Measurements from ENCODE around the gene QRSL1. TPM values are rescaled to one million over a fixed set of nuclear protein-coding genes. Genes with fewer than 3 reads are reported as not detected.

The QRSL1 gene
- total and polyA plus RNA-seq, 2 donors (not counting 3 experiments of a cell fraction or from before 2014, with no cell fraction given): 4.3 to 11.3 TPM

- no peak overlapping the region for H3K4me2 ChIP-seq (ENCODE audit: insufficient read depth, low read length)
- no peak overlapping the region for H3K9ac ChIP-seq (replicated peaks; ENCODE audit: extremely low read depth, insufficient read depth, low read length)
- no peaks in the 10 kb centered on the region for H4K20me1 ChIP-seq (replicated peaks; ENCODE audit: control insufficient read depth, extremely low read depth, insufficient read depth, low read length)
- H3K36me3 ChIP-seq (ENCODE audit: control insufficient read depth in 2 of 2, extremely low read depth in 1 of 2, insufficient read depth in 2 of 2, low read length in 2 of 2): peaks cover 4 to 5% of the 10 kb centered on the region in 2 experiments
- H3K27me3 ChIP-seq (ENCODE audit: control insufficient read depth in 2 of 2, insufficient read depth in 2 of 2, low read length in 2 of 2): no peaks in the 10 kb centered on the region
- dilution Hi-C loops (cut with MboI; ENCODE audit: extremely low pct_ligation_motif_present, low sequenced_read_pairs) (no loop called here), intact Hi-C loops (cut with micrococcal nuclease) (no loop called here)
- H3K9me3 ChIP-seq (replicated peaks; ENCODE audit: control insufficient read depth, insufficient read depth, low read length): no peaks in the 10 kb centered on the region
- H3K27ac ChIP-seq (ENCODE audit: insufficient read depth, low read depth, low read length): no peak overlapping the region
- FAIRE-seq (no peak), DNase-seq (ENCODE audit: low read depth, low spot score) (no peak)
- H2AFZ ChIP-seq (ENCODE audit: low read depth, low read length): no peak overlapping the region
- ChIA-PET CTCF (no interaction called here), POLR2A (no interaction called here)
- peaks cover 3% of the 10 kb centered on the region for H3K4me1 ChIP-seq (ENCODE audit: control insufficient read depth, extremely low read depth, insufficient read depth, low read length)
- peaks cover 2% of the 10 kb centered on the region for H3K79me2 ChIP-seq (ENCODE audit: control insufficient read depth, insufficient read depth, low read length)
- TF ChIP-seq FOS (IDR thresholded peaks at IDR 0.05; ENCODE audit: borderline replicate concordance, insufficient read depth, low read length): no peak
- TF ChIP-seq, protein P1, sequence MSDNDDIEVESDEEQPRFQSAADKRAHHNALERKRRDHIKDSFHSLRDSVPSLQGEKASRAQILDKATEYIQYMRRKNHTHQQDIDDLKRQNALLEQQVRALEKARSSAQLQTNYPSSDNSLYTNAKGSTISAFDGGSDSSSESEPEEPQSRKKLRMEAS (IDR thresholded peaks at IDR 0.05; ENCODE audit: insufficient read depth, insufficient read length): no peak
- TF ChIP-seq POLR2A (IDR thresholded peaks at IDR 0.05; ENCODE audit: low read depth, low read length): no peak
- no peak for TF ChIP-seq GATA2 (IDR thresholded peaks at IDR 0.05; ENCODE audit: insufficient read depth, insufficient read length, low read depth, low read length)
- no peak for TF ChIP-seq MYC (IDR thresholded peaks at IDR 0.05; ENCODE audit: low read depth, low read length)
- no peak for TF ChIP-seq JUN (IDR thresholded peaks at IDR 0.05; ENCODE audit: borderline replicate concordance, insufficient read depth, insufficient read length, low read depth)
- TF ChIP-seq EZH2 (IDR thresholded peaks at IDR 0.05; ENCODE audit: borderline replicate concordance, low read depth, low read length, severe bottlenecking): no peak
- no peak for TF ChIP-seq POLR2AphosphoS5 (IDR thresholded peaks at IDR 0.05; ENCODE audit: insufficient read depth, low read depth, low read length)
- TF ChIP-seq, protein P2, sequence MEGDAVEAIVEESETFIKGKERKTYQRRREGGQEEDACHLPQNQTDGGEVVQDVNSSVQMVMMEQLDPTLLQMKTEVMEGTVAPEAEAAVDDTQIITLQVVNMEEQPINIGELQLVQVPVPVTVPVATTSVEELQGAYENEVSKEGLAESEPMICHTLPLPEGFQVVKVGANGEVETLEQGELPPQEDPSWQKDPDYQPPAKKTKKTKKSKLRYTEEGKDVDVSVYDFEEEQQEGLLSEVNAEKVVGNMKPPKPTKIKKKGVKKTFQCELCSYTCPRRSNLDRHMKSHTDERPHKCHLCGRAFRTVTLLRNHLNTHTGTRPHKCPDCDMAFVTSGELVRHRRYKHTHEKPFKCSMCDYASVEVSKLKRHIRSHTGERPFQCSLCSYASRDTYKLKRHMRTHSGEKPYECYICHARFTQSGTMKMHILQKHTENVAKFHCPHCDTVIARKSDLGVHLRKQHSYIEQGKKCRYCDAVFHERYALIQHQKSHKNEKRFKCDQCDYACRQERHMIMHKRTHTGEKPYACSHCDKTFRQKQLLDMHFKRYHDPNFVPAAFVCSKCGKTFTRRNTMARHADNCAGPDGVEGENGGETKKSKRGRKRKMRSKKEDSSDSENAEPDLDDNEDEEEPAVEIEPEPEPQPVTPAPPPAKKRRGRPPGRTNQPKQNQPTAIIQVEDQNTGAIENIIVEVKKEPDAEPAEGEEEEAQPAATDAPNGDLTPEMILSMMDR (IDR thresholded peaks at IDR 0.05; ENCODE audit: extremely low read depth in 1 of 2, insufficient read depth in 1 of 2, low read depth in 1 of 2, low read length in 2 of 2): no peak
- H3K9me1 ChIP-seq (replicated peaks; ENCODE audit: control insufficient read depth, extremely low read depth, insufficient read depth, low read length): no peaks in the 10 kb centered on the region
- BruUV-seq (replicated peaks): no TSS peak
- H3K4me3 ChIP-seq (replicated peaks in 1 of 3; ENCODE audit: insufficient read depth in 1 of 3, low read depth in 1 of 3, low read length in 3 of 3): no peak overlapping the region
Observed at GRCh38 chr6:106643061-106643460, 13.7 kb downstream of the QRSL1 start.

Data from endothelial cell of umbilical vein (primary cell).